OCI-LY3 (cell line): Measurements from ENCODE around the gene ELF5.

Source experiments
- CTCF ChIP-seq: fragments of 200-600, 300-600 bp; sonication (generic); IDR thresholded peaks from 2 replicates; pipeline ENCODE4 v1.5.1; 2014; ENCODE audit warnings: antibody characterized with exemption, low read length, low read depth
- EZH2phosphoT487 ChIP-seq: fragments of 200-600 bp; shearing (Covaris generic); IDR thresholded peaks from 2 replicates; pipeline ENCODE4 v1.6.1; 2018; ENCODE audit warnings: antibody characterized with exemption, mixed run types, low read depth

- no peak for TF ChIP-seq CTCF
- TF ChIP-seq EZH2phosphoT487, result no peak
Measured at GRCh38 chr11:34534826-34535225, 21.2 kb upstream of the ELF5 start.
